Skin epidermis (tissue), 12 donors: ENCODE data around the gene ZNF76.

Experiments
- H3K27ac ChIP-seq, 21 experiments: fragments of 200-600 bp; sonication (generic) in 11 of 21; one replicate each; pipeline ENCODE4 v1.5.0; 2020; ENCODE audit warnings: mild to moderate bottlenecking in 3 of 21, inconsistent platforms in 2 of 21, moderate library complexity in 2 of 21
- H3K4me3 ChIP-seq, 7 experiments: fragments of 200-600 bp; sonication (generic) in 2 of 7; one replicate each; pipeline ENCODE4 v1.5.0; 2020; ENCODE audit warnings: inconsistent platforms in 2 of 7, mild to moderate bottlenecking in 2 of 7, moderate library complexity in 1 of 7

The ZNF76 gene

DNA sequence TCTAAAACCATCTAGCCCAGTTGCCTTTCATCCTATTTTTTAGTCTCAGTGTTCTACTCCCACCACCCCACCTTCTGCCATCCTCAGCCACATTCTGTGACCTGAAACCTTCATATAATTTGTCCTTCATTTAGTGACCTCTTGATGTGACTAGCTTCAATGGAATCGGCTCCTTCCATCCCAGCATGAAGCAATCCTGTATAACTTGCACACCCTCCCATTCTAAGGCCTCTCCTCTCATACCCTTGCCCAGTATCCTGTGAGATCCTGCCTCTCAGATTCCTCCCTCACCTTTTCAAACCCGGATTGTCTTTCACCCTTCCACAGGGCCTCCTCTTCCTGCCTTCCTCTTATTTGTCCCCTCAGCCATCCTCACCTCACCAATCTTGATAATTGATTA lies 3.1 kb downstream of the ZNF76 start:
- Histone ChIP-seq H3K27ac (peak overlapping the region in 3 of 21 experiments; percentile 11 to 96 (median 16)), H3K4me3 (no peak overlapping the region)

- H3K27ac ChIP-seq = no peak overlapping the region
Observed at GRCh38 chr6:35264550-35265274, 5.2 kb downstream of the ZNF76 start.

GRCh38 chr6:35265523-35265922 lies 6.0 kb downstream of the ZNF76 start:
- H3K4me3 ChIP-seq = no peak overlapping the region

More at GRCh38 chr6:35264550-35265274, 5.2 kb downstream of the ZNF76 start:
- no peak overlapping the region for H3K4me3 ChIP-seq

DNA sequence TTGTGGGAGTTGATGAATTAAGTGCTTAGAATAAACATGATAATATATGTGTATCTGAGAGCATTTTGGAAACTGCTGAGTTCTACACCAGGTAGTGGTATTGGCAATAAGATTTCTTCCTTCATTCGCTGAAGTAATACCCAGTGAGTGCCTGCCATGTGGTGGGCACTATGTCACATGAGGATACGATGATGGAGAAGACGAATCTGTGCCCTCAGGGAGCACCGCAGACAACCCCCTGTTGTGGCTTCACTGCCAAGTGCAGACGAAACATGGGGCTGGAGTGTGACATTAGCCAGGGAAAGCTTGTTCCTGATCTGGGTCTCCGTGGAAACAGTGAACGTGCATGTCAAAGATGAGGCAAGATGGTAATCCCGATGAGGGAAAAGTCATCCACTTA lies 7.9 kb downstream of the ZNF76 start:
- Histone ChIP-seq H3K27ac (no peak overlapping the region), H3K4me3 (no peak overlapping the region)

More at GRCh38 chr6:35265523-35265922, 6.0 kb downstream of the ZNF76 start:
- H3K27ac ChIP-seq = no peak overlapping the region

DNA sequence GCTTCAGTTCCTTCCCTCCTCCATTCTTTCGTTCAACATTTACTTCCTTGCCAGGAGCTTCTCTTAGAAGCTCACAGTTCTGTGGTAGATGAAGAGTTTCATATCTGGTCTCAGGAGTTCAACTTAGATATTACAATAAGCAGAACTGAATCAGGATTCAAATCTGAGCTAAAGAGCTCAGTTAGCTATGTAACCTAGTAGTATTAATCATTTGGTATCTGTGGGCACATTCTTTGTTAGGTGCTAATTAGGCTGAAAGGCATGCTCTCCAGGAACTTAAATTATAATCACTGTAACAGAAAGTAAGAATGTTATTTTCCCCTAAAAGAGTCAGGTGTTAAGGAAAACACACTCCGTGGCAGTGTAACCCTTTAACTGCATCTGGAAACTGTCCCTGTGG lies 8.4 kb downstream of the ZNF76 start:
- no peak overlapping the region for H3K27ac ChIP-seq
- H3K4me3 ChIP-seq = no peak overlapping the region

DNA sequence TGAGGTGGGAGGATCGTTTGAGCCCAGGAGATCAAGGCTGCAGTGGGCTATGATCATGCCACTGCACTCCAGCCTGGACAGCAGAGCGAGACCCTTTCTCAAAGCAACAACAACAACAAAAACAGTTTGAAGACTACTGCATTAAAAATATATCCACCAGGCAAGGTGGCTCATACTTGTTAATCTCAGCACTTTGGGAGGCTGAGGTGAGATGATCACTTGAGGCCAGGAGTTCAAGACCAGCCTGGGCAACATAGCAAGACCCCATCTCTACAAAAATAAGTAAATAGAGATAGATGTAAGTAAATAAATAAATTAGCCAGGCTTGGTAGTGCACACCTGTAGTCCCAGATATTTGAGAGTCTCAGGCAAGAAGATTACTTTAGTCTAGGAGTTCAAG lies 12.5 kb downstream of the ZNF76 start:
- Histone ChIP-seq H3K4me3 (no peak overlapping the region), H3K27ac (no peak overlapping the region)

- Histone ChIP-seq H3K27ac (no peak overlapping the region), H3K4me3 (no peak overlapping the region)
Observed at GRCh38 chr6:35273822-35274559, 14.5 kb downstream of the ZNF76 start.

GRCh38 chr6:35275744-35276260 lies 16.3 kb downstream of the ZNF76 start:
- Histone ChIP-seq H3K4me3 (no peak overlapping the region), H3K27ac (no peak overlapping the region)

- no peak overlapping the region for H3K27ac ChIP-seq
- no peak overlapping the region for H3K4me3 ChIP-seq
Observed at GRCh38 chr6:35278708-35279107, 19.2 kb downstream of the ZNF76 start.

GRCh38 chr6:35280903-35281302 lies 21.4 kb downstream of the ZNF76 start:
- no peak overlapping the region for H3K4me3 ChIP-seq
- H3K27ac ChIP-seq = no peak overlapping the region

DNA sequence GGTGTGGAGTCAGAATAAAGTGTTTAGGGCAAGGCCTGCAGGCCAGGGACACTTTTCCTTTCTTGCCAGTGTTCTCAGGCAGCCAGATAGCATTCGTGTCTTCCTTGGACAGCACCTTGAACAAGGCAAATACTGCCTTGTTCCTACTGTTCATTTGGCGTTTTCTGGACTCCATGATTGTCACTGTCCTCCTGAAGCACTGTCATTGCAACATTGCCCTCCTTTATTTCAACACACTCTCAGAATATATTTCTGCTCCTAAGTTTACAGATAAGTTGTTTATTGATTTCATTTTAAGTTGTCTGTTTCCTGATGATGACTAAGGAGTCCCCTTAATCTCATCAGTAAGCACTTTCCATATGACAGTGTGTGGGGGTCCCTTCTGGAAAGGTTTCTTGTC lies 22.9 kb downstream of the ZNF76 start:
- Histone ChIP-seq H3K4me3 (no peak overlapping the region), H3K27ac (no peak overlapping the region)

DNA sequence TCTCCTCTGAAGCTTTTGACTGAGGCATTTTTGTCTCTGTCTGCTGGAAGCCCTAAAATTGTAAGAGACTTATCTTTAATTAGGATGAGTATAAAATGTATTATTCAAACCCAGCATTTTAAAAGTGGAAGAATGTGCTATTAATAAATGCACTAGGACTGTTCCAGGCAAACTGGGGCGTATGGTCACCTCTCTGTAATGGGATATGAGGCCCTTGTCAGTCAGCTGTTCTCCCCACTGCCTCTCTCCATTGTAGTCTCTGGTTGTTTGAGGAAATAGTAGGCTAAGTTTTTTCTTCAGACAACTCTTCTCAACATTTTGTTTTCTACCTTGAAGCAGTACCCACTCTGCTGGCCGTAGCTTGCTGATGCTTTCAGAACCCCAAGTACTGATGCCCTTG lies 23.8 kb downstream of the ZNF76 start:
- Histone ChIP-seq H3K27ac (no peak overlapping the region), H3K4me3 (no peak overlapping the region)

GRCh38 chr6:35287671-35288396 lies 28.3 kb downstream of the ZNF76 start:
- H3K4me3 ChIP-seq = no peak overlapping the region
- peak overlapping the region in 1 of 21 experiments; percentile 24 for H3K27ac ChIP-seq

DNA sequence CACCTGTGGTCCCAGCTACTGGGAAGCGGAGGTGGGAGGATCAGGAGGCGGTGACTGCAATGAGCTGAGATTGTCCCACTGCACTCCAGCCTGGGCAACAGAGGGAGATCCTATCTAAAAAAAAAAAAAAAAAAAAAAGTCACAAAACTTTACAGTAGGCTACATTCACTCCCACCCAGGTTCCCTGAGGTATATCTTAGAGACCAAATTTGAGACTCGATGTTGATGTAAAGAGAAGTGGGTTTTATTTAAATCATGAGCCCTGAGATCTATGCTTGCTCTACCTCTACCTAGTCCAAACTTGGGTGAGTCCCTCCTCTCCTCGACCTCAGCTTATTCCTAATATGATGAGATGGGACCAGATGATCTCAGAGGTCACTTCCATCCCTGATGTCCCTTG lies 29.3 kb downstream of the ZNF76 start:
- H3K27ac ChIP-seq = no peak overlapping the region
- H3K4me3 ChIP-seq = no peak overlapping the region

- Histone ChIP-seq H3K4me3 (no peak overlapping the region), H3K27ac (no peak overlapping the region)
Observed at GRCh38 chr6:35291491-35291890, 32.0 kb downstream of the ZNF76 start.

DNA sequence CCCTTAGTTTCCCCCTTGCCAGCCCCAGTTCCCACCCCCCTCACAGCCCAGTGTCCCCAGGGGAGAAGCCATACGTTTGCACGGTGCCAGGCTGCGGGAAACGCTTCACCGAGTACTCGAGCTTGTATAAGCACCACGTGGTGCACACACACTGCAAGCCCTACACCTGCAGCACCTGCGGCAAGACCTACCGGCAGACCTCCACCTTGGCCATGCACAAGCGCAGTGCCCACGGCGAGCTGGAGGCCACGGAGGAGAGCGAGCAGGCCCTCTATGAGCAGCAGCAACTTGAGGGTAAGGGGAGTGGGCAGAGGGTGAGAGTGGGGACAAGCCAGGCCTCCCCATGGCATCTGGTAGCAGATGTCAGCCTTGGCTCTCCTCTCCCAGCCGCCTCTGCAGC lies 33.0 kb downstream of the ZNF76 start:
- H3K4me3 ChIP-seq = no peak overlapping the region
- no peak overlapping the region for H3K27ac ChIP-seq

GRCh38 chr6:35293681-35294080 lies 34.1 kb downstream of the ZNF76 start:
- H3K27ac ChIP-seq = no peak overlapping the region
- no peak overlapping the region for H3K4me3 ChIP-seq

DNA sequence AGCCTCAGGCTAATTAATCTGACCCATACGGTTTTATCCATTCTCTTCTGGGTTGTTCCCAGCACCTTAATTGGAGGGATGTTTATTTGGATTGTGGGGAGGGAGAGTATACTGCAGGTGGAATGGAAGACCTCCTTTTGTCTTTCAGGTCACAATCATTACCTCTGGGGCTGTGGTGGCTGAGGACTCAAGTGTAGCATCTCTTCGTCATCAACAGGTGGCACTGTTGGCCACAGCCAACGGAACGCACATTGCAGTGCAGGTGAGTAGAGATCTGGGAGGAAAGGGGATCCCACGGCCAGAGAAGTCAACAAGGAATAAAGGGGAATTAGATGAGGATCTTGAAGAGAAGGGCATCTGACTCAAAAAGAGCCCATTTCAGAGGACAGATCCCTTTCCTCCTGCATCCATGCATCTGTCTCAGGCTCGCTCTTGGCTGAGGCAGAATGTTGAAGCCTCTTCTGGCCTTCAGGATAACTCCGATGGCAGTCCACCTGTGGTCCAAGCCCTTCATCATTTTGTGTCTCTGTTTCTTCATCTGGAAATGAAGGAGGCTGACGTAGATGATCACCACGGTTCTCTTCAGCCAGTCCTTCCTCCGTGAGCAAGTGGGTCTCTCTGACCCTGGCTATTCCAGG lies 34.9 kb downstream of the ZNF76 start:
- H3K27ac ChIP-seq = no peak overlapping the region
- H3K4me3 ChIP-seq = no peak overlapping the region

DNA sequence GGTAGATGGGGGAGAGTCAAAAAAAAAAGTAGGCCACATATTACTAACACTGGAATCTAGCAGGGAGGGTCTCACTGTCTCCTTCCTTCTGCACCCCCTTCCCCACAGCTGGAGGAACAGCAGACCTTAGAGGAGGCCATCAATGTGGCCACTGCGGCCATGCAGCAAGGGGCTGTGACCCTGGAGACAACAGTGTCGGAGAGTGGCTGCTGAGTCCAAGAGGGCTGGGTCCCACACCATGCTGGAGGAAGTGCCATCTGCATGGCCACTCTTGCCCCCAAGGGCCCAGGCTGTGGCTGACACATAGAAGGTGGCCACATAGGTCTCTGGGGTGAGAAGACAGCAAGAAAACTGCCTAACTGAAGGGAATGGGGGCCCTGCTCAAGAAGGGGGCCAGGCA lies 35.5 kb downstream of the ZNF76 start:
- Histone ChIP-seq H3K27ac (no peak overlapping the region), H3K4me3 (no peak overlapping the region)
